Stimulated activated CD4-positive, alpha-beta T cell treated with anti-CD3 and anti-CD28 coated beads, Interleukin-12 subunit alpha, Interleukin-12 subunit beta, amount 100 ng/mL, for 48 hours (primary cell): ENCODE data around the gene RAB18.
"Not testable (repeated sequence)": the region's sequence is repeated elsewhere in the genome, so short reads cannot be mapped to it uniquely, and the experiment has no call there.

Experiments used
- DNase-seq, 3 donors: peaks; one replicate each; pipeline ENCODE4 v3.0.0-alpha.2; 2020; ENCODE audit warnings: low read depth in 2 of 3, low spot score in 1 of 3

Gene RAB18

GRCh38 chr10:27542812-27543211, 38.7 kb downstream of the RAB18 start:
- no peak for DNase-seq

GRCh38 chr10:27547047-27547446, 42.9 kb downstream of the RAB18 start:
- DNase-seq = no peak

- no peak for DNase-seq
These were observed 43.4 kb downstream of the RAB18 start for GRCh38 chr10:27547482-27547881.

- DNase-seq = no peak
These were observed 46.7 kb downstream of the RAB18 start for GRCh38 chr10:27550823-27551222.

- DNase-seq = peak in 2 of 3 donors; percentile 8 to 12
These were observed 54.5 kb downstream of the RAB18 start for GRCh38 chr10:27558612-27559020.

GRCh38 chr10:27561334-27561733, 57.2 kb downstream of the RAB18 start:
- DNase-seq = no peak

- DNase-seq = no peak
These were observed 60.3 kb downstream of the RAB18 start for GRCh38 chr10:27564398-27564797.

- no peak for DNase-seq
These were observed 60.8 kb downstream of the RAB18 start for GRCh38 chr10:27564880-27565279.

- no peak for DNase-seq
These were observed 64.4 kb downstream of the RAB18 start for GRCh38 chr10:27568196-27569175.

GRCh38 chr10:27569946-27570345, 65.8 kb downstream of the RAB18 start:
- no peak for DNase-seq

- not testable (repeated sequence) for DNase-seq
These were observed 72.9 kb downstream of the RAB18 start for GRCh38 chr10:27577038-27577437.

- DNase-seq = no peak
These were observed 74.2 kb downstream of the RAB18 start for GRCh38 chr10:27578316-27578715.

- no peak for DNase-seq
These were observed 77.1 kb downstream of the RAB18 start for GRCh38 chr10:27581225-27581624.

GRCh38 chr10:27584302-27584701, 80.2 kb downstream of the RAB18 start:
- no peak for DNase-seq
